Activated CD4-positive, CD25-positive, alpha-beta regulatory T cell treated with anti-CD3 and anti-CD28 coated beads, Interleukin-2, amount 50 U/mL, for 24 hours (primary cell): ENCODE results near the gene SLC52A3.
"Not testable (repeated sequence)": the region's sequence is repeated elsewhere in the genome, so short reads cannot be mapped to it uniquely, and the experiment has no call there.

Experiments
- ATAC-seq, 2 donors: fragments of 150-1000 bp; cut with Tn5 transposase; one replicate each; pipeline ENCODE4 v1.10.0; 2021; ENCODE audit warnings: mild to moderate bottlenecking in 1 of 2, moderate library complexity in 1 of 2

The SLC52A3 gene

DNA sequence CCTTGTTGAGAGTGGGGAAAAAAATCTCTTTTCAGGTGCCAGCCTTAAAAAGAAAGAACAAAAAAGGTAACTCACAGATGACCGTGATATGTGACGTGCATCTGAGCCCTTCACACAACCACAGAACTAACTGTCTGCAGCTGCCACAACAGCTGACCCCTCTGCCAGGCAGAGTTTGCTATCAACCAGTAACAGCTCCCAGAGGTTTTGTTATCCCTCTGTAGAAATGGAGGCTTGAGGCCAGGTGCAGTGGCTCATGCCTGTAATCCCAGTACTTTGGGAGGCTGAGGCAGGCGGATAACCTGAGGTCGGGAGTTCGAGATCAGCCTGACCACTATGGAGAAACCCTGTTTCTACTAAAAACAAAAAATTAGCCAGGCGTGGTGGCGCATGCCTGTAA, 42.8 kb downstream of the SLC52A3 start:
- no peak for ATAC-seq

- ATAC-seq, result not testable (repeated sequence)
These were observed 43.5 kb downstream of the SLC52A3 start for GRCh38 chr20:724797-725196.

DNA sequence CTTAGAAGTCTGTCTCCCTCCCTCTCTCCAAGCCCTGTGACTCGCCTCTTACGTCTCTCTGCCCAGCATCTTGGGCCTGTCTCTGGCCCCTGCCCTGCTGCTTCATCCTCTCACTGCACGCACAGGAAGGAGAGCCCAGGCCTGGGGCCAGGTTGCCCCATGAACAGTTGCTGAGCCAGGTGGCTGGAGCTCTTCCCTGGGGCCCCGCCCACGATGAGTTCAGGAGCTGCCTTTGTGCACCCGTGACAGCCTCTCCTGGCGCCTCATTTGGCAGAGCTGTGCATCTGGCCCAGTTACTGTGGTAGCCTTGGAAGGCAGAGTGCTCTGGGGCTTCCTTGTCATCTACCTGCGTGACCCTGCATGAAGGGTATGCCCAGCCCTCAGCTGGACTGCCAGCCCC, 44.5 kb downstream of the SLC52A3 start:
- ATAC-seq, result no peak

- no peak for ATAC-seq
These were observed 45.3 kb downstream of the SLC52A3 start for GRCh38 chr20:722822-723644.

GRCh38 chr20:721876-722275, 46.4 kb downstream of the SLC52A3 start:
- ATAC-seq, result no peak

DNA sequence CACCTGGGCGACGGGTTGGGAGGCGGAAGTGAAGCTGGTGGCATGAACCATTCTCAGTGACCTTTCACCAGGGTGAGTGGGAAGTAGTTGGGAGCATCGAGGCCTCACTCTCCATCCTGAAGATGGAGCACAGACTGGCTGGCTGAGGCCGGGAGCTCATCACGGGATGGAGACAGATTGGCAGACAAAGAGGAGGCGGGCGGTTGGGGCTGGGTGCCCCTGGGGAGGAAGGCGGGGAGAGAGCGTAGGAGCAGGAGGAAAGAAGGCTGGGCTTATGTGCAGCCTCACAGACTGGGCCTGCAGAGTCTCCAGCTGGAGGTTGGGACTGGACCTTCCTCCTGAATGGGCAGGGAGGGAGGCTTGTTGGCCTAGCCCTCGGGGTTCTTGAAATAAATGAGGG, 48.5 kb downstream of the SLC52A3 start:
- ATAC-seq, result no peak

- ATAC-seq, result no peak
These were observed 49.2 kb downstream of the SLC52A3 start for GRCh38 chr20:719068-719467.

- ATAC-seq, result no peak
These were observed 50.5 kb downstream of the SLC52A3 start for GRCh38 chr20:717832-718231.

- ATAC-seq, result no peak
These were observed 51.0 kb downstream of the SLC52A3 start for GRCh38 chr20:717271-717670.

- no peak for ATAC-seq
These were observed 53.8 kb downstream of the SLC52A3 start for GRCh38 chr20:714453-714852.

- no peak for ATAC-seq
These were observed 56.7 kb downstream of the SLC52A3 start for GRCh38 chr20:711576-711975.

GRCh38 chr20:710780-711450, 57.4 kb downstream of the SLC52A3 start:
- ATAC-seq, result no peak
